Mesenteric fat pad (tissue), 1 donor: ENCODE data around the gene NECAB3. TPM values are rescaled to one million over a fixed set of nuclear protein-coding genes. Genes with fewer than 3 reads are reported as not detected.
"Not testable (repeated sequence)": the region's sequence is repeated elsewhere in the genome, so short reads cannot be mapped to it uniquely, and the experiment has no call there.

Experiments
- DNase-seq: peaks from one replicate; pipeline ENCODE4 v3.0.0-alpha.2; 2020; ENCODE audit warnings: low spot score
- long read RNA-seq: library from polyadenylated mRNA; unstranded; transcript quantifications from one replicate; pipeline ENCODE4 v2.0.0, GENCODE V29; 2020
- total RNA-seq: library from RNA; stranded (reverse); fragmentation: NEBNext Ultra II Directional; extraction: Animal tissue kit (Norgen Biotek cat#: 25700); gene quantifications from one replicate; pipeline ENCODE4 v1.2.1, GENCODE V29; 2021
- donor health status: DM: yes; HTN: yes; CAD: no.

NECAB3 gene
- total RNA-seq: 22.5 TPM
- long read RNA-seq, transcript NECAB3-202 (13 exons, 1,942 nt): major isoform, 7 of 15 reads
- long read RNA-seq, partial matches to known transcripts: 4 of 15 reads
- long read RNA-seq, other reads (novel, unspliced or antisense): 2 of 15 reads

GRCh38 chr20:33674294-33675135 lies at the start of gene NECAB3:
Gene NECAB3, minus strand, starts transcription at chr20:33674428. Its CDS starts 76 bp downstream, at chr20:33674352.
- DNase-seq: peak; percentile 95

DNA sequence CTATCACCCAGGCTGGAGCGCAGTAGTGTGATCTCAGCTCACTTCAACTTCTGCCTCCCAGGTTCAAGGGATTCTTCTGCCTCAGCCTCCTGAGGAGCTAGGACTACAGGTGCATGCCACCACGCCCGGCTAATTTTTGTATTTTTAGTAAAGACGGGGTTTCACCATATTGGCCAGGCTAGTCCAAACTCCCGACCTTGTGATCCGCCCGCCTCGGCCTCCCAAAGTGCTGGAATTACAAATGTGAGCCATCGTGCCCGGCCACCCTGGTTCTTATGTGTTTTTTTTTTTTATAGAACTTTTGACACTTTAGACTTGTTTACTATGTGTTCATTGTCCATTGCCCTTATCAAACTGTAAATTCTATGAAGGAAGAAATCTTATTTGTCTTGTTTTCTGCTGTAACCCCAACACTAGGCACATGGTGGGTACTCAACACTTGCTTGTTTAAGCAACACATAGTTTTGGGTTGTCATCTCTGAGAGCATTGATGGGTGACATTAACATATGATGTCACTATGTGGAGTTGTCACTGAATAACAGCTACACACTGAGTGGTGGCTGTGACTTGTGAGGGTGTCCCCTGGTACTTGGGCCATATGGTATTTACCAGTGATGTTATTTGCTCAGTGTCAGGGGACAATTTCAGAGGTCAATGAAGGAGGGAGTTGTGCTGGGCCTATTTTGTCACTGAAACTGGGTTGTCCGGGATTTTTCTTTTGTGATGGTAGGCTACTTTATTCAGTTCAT lies 47.3 kb upstream of the NECAB3 start:
- DNase-seq: no peak

- DNase-seq: peak; percentile 91
Observed at GRCh38 chr20:33719989-33720709, 45.9 kb upstream of the NECAB3 start, which contains the start of gene PXMP4. Gene PXMP4, minus strand, starts transcription at chr20:33720310. Its CDS starts 103 bp downstream, at chr20:33720207.

DNA sequence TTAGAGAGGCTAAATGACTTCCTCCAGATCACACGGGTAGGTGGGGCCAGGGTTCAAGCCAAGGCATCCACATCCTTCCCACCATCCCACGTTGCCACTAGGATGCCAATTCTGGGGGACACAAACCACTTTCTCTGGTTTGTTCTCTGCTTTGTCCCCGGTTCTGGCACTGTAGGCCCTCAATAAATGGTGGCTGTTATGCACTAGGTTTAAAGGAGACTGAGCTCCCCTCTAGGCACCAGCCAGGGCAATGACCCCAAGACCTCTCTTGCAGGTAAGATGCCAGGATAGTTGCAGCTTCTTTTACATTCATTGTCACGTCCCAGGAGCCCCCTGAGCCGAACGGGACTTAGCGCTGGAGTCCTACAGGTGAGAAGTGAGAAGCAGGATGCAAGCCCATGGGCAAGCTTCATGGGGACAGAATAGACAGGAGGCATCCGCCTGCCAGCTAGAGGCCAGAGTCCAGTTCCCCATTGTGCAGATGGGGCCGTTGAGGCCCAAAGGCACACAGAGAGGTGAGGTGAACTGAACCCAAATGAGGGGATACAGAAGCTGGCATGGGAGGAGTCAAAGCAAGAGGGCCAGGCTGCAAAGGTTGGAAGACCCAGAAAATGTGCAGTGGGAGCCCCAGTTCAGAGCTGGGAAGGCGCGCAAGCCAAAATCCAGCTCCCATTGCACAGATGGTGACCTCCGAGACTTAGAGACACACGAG lies 45.2 kb upstream of the NECAB3 start:
- no peak for DNase-seq

GRCh38 chr20:33716498-33716897 lies 42.3 kb upstream of the NECAB3 start:
- no peak for DNase-seq

DNA sequence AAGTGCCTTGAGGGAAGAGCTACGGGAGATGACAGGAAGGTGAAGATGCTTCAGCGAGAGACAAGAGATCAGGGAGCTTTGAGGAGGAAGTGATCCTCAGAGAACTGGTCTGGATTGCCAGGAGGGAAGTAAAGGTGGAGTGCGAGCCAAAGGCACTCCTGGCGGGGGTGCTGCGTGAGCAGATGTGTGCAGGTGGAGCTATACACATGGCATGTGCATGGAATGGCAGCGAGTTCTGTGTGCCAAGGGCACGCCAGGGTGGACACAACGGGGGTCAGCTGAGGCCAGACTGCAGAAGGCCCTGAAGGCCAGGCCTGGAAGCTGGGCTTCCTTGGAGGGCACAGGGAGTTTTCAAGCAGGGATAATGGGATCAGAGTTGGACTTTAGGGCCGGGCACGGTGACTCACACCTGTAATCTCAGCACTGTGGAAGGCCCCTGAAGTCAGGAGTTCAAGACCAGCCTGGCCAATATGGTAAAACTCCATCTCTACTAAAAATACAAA lies 39.7 kb upstream of the NECAB3 start:
- DNase-seq: no peak

DNA sequence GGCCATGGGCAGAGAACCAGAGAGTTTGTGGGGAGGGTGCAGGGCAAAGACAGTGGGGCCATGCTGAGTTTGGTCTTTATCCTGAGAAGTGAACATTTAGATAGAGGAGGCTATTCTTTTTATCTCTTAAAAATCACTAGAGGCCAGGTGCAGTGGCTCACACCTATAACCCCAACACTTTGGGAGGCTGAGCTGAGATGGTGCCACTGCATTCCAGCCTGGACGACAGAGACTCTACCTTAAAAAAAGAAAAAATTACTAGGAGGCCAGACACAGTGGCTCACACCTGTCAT lies 37.2 kb upstream of the NECAB3 start:
- DNase-seq: no peak

GRCh38 chr20:33710681-33711445 lies 36.6 kb upstream of the NECAB3 start:
- DNase-seq: no peak

- no peak for DNase-seq
Observed at GRCh38 chr20:33709905-33710541, 35.8 kb upstream of the NECAB3 start.

- no peak for DNase-seq
Observed at GRCh38 chr20:33709398-33709797, 35.2 kb upstream of the NECAB3 start.

DNA sequence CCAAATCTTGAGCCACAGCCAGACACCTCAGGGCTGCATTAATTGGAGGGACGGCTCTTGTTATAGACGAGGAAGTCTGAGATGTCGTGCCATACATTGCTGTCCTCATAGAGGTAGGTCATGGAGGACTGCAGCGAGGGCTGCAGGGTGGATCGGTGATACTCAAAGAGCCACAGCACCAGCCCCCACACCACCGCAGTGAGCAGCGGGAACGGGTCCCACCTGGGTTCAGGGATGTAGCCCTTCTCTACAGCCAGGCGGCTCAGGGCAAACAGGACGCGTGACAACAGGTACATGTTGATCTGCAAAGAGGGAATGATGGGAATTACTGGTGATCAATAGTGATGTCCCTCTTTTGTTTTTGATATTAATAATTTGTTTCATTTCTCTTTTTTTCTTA lies 33.4 kb upstream of the NECAB3 start:
- DNase-seq: no peak

DNA sequence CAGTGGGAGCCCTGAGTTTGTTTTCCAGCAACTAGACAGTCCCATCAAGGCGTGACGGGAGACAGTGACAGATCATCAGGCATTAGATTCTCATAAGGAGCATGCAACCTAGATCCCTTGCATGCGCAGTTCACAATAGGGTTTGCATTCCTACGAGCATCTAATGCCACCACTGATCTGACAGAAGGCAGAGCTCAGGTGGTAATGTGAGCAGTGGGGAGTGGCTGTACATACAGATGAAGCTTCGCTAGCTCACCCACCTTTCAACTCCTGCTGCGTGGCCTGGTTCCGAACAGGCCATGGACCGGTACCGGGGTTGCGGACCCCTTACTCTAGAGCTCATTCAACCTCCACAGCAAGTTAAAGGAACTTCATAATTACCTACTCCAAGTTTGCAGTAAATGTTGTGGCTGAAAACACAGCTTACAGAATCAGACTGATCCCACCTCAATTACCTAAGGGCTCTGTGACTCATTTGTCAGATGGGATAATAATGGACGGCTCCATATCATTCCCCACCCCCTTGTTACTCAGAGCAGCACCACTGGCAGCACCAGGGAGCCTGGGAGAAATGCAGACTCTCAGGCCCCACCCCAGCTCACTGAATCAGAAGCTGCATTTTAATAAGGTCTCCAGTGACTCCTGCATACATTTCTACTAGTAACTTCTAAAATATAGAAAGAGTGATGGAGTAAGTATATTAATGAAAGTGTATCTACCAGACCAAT lies 30.1 kb upstream of the NECAB3 start:
- no peak for DNase-seq

DNA sequence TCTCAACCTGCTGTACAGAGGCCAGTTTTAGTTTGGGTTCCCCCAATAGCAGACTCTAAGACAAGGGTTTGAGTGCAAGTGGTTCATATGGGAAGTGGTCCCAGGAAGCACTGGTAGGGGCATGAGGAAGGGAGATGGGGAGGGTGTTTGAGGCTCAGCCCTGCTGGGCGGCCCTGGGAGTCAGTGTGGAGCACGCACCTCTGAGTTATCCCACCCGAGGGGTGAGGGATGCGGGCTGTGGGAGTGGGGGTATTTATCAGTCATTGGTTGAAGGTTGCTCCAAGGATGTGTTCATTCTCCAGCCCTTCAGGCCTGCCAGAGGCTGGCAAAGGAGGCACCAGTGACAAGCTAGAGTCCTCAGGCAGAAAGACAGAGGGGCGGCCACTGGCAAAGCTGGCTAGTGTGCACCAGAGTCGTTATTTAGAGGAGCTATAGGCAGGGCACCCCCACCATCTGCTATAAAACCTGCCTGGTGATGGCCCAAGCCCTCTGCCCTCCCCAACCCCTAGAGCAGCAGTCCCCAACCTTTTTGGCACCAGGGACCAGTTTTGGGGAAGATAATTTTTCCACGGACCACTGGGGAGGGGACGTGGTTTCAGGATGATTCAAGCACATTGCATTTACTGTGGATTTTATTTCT lies 29.4 kb upstream of the NECAB3 start:
- no peak for DNase-seq

DNA sequence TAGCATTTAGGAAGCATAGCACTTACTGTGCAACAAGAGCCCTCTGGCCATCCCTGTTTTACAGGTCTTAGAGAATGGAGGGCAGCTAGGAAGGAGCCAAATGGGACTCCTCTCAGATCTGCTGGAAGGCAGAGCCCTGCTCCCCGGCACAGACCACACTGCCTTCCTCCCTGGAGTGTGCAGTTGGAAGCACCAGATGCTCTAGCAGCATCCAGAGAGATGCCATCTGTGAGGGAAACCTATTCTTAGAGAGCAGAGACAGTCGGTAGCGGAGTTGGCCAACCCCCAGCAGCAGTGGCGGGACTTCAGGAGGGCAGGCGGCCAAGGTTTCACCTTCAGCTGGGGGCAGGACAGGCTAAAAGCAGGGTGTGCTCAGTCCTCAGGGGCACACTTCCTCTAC lies 28.6 kb upstream of the NECAB3 start:
- no peak for DNase-seq

GRCh38 chr20:33701629-33702450 lies 27.6 kb upstream of the NECAB3 start:
- no peak for DNase-seq

DNA sequence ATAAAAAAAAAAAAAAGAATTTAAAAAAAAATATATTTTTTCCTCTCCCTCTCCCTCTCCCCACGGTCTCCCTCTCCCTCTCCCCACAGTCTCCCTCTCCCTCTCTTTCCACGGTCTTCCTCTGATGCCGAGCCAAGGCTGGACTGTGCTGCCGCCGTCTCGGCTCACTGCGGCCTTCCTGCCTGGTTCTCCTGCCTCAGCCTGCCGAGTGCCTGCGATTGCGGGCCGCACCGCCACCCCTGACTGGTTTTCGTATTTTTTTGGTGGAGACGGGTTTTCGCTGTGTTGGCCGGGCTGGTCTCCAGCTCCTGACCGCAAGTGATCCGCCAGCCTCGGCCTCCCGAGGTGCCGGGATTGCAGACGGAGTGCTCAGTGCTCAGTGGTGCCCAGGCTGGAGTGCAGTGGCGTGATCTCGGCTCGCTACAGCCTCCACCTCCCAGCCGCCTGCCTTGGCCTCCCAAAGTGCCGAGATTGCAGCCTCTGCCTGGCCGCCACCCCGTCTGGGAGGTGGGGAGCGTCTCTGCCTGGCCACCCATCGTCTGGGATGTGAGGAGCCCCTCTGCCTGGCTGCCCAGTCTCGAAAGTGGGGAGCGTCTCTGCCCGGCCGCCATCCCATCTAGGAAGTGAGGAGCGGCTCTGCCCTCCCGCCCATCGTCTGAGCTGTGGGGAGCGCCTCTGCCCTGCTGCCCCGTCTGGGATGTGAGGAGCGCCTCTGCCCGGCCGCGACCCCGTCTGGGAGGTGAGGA lies 26.6 kb upstream of the NECAB3 start:
- DNase-seq: not testable (repeated sequence)

DNA sequence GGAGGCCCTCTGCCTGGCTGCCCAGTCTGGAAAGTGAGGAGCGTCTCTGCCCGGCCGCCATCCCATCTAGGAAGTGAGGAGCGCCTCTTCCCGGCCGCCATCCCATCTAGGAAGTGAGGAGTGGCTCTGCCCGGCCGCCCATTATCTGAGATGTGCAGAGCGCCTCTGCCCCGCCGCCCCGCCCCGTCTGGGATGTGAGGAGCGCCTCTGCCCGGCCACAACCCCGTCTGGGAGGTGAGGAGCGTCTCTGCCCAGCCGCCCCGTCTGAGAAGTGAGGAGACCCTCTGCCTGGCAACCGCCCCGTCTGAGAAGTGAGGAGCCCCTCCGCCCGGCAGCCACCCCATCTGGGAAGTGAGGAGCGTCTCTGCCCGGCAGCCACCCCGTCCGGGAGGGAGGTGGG lies 24.7 kb upstream of the NECAB3 start:
- not testable (repeated sequence) for DNase-seq
